IMR-90 (cell line): Measurements from ENCODE around the gene CTCF.

Experiments used
- FOS ChIP-seq: fragments of 150-350 bp; IDR thresholded peaks from 2 replicates; pipeline ENCODE4 v1.6.1; 2016; ENCODE audit warnings: low read depth, low read length
- POLR2A ChIP-seq: IDR thresholded peaks from 2 replicates; pipeline ENCODE4 v1.6.1; 2012; ENCODE audit warnings: mild to moderate bottlenecking, low read depth, low read length
- RFX5 ChIP-seq: IDR thresholded peaks from 2 replicates; pipeline ENCODE4 v1.8.0; 2012; ENCODE audit warnings: low read depth, mild to moderate bottlenecking, low read length, moderate library complexity
- TF ChIP-seq, protein P1 (sequence below): conservative IDR thresholded peaks from 2 replicates; pipeline ENCODE4 v1.5.1; 2012; ENCODE audit warnings: mild to moderate bottlenecking, low read depth, low read length, improper control_type of control experiment
- TF ChIP-seq, protein P2 (sequence below): fragments of 150-350 bp; IDR thresholded peaks from 2 replicates; pipeline ENCODE4 v1.6.1; 2016; ENCODE audit warnings: low read depth, mild to moderate bottlenecking, low read length, moderate library complexity, borderline replicate concordance

- TF ChIP-seq, protein P1, sequence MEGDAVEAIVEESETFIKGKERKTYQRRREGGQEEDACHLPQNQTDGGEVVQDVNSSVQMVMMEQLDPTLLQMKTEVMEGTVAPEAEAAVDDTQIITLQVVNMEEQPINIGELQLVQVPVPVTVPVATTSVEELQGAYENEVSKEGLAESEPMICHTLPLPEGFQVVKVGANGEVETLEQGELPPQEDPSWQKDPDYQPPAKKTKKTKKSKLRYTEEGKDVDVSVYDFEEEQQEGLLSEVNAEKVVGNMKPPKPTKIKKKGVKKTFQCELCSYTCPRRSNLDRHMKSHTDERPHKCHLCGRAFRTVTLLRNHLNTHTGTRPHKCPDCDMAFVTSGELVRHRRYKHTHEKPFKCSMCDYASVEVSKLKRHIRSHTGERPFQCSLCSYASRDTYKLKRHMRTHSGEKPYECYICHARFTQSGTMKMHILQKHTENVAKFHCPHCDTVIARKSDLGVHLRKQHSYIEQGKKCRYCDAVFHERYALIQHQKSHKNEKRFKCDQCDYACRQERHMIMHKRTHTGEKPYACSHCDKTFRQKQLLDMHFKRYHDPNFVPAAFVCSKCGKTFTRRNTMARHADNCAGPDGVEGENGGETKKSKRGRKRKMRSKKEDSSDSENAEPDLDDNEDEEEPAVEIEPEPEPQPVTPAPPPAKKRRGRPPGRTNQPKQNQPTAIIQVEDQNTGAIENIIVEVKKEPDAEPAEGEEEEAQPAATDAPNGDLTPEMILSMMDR, result peak; percentile 97
- TF ChIP-seq, protein P2, sequence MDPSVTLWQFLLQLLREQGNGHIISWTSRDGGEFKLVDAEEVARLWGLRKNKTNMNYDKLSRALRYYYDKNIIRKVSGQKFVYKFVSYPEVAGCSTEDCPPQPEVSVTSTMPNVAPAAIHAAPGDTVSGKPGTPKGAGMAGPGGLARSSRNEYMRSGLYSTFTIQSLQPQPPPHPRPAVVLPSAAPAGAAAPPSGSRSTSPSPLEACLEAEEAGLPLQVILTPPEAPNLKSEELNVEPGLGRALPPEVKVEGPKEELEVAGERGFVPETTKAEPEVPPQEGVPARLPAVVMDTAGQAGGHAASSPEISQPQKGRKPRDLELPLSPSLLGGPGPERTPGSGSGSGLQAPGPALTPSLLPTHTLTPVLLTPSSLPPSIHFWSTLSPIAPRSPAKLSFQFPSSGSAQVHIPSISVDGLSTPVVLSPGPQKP, result no peak
- TF ChIP-seq RFX5, result no peak
- no peak for TF ChIP-seq POLR2A
- TF ChIP-seq FOS, result no peak
These were observed 105.6 kb downstream of the CTCF start for GRCh38 chr16:67667817-67668494.
